GM19438 (cell line): ENCODE data around the gene HERPUD1.
"Not testable (repeated sequence)": the region's sequence is repeated elsewhere in the genome, so short reads cannot be mapped to it uniquely, and the experiment has no call there.

Source experiments
- ATAC-seq: cut with Tn5 transposase; IDR thresholded peaks from one replicate; pipeline ENCODE4 v1.9.1; 2021; ENCODE audit warnings: low read depth; ENCODE audit not compliant: unreplicated experiment

Gene HERPUD1

GRCh38 chr16:56977823-56978430 lies 46.0 kb downstream of the HERPUD1 start:
- ATAC-seq: no peak

DNA sequence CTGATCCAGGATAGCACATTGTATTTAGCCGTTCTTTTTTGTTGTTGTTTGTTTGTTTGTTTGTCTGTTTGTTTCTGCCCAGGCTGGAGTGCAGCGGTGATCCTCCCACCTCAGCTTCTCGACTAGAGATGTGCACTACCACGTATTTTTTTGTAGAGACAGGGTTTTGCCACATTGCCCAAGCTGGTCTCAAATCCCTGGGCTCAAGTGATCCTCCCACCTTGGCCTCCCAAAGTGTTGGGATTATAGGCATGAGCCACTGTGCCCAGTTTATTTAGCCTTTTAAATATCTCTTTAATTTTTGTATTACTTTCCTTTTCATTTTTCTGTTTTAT lies 48.2 kb downstream of the HERPUD1 start:
- no peak for ATAC-seq

DNA sequence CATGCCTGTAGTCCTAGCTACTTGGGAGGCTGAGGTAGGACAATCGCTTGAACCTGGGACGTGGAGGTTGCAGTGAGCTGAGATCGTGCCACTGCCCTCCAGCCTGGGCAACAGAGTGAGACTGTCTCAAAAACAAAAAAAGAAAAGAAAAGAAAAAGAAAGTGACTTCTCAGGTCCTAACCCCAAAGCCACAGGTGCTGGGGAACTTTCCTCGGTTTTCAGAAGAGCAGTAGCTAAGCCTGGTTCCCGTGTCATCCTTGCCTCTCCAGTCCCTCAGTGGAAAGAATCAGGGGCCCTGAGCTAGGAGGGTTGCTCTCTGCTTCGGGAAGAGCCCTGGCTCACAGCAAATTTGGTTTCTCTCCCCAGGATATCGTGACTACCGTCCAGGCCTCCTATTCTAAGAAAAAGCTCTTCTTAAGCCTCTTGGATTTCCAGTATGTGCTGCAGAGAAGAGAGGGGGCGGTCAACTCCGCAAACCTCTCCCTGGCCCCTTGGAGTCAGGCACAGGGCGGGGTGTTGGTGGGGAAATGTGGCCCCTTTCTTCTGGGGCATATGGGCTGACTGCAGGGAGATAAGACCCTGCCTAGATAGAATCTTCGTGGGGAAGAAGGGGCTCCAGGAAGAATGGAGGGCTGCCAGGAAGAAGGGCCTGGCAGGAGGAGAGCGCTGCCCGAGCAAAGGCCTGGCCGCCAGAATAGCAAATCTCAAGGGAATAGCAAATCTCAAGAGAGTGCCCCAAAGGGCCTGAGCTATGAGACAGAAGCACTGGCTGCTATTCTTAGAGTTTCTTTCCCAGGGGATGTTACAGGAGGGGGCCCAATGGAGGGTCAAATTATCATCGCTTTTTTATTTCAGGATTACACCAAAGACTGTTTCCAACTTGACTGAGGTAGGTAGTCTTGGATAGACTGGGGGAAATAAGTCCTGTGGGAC lies 49.1 kb downstream of the HERPUD1 start:
- ATAC-seq: no peak

- no peak for ATAC-seq
Measured at GRCh38 chr16:56981729-56982271, 49.9 kb downstream of the HERPUD1 start.

GRCh38 chr16:56982695-56983094 lies 50.8 kb downstream of the HERPUD1 start:
- no peak for ATAC-seq

GRCh38 chr16:56983211-56983751 lies 51.3 kb downstream of the HERPUD1 start:
- no peak for ATAC-seq

- no peak for ATAC-seq
Measured at GRCh38 chr16:56984639-56985038, 52.7 kb downstream of the HERPUD1 start.

DNA sequence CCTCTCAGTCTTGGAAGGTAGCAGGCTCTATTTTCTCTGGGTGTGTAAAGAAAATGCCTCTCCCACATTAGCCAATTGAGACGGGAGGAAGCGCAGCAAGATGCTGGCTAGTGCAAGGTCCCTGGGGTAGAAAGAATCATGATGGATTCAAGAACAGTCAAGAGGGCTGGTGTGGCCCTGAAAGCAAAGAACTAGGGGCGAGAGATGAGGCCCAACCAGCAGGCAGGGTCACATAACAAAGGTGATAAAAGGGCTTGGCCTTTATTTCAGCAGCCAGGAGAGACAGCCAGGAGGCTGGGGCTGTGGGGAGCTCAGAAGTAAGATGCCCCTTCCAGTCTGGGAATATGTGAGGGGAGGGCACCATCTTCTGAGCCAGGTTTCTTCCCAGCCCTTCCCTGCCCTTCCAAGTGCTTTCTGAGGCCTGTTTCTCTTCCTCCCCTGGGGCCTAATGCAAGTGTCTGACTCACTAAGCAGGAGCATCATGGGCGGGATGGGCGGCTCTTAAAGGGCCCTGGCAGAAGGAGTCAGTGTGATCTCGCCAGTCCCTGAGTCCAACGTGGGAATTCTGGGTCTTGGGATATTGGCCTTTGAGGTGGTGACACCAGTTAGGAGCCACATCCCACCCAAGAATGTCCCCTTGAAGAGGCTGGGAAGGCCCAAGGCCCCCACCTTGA lies 53.5 kb downstream of the HERPUD1 start:
- ATAC-seq: no peak

- no peak for ATAC-seq
Measured at GRCh38 chr16:56985962-56986360, 54.0 kb downstream of the HERPUD1 start.

GRCh38 chr16:56986361-56986760 lies 54.4 kb downstream of the HERPUD1 start:
- no peak for ATAC-seq

GRCh38 chr16:56986908-56987307 lies 55.0 kb downstream of the HERPUD1 start:
- not testable (repeated sequence) for ATAC-seq

GRCh38 chr16:56987692-56988091 lies 55.8 kb downstream of the HERPUD1 start:
- no peak for ATAC-seq

DNA sequence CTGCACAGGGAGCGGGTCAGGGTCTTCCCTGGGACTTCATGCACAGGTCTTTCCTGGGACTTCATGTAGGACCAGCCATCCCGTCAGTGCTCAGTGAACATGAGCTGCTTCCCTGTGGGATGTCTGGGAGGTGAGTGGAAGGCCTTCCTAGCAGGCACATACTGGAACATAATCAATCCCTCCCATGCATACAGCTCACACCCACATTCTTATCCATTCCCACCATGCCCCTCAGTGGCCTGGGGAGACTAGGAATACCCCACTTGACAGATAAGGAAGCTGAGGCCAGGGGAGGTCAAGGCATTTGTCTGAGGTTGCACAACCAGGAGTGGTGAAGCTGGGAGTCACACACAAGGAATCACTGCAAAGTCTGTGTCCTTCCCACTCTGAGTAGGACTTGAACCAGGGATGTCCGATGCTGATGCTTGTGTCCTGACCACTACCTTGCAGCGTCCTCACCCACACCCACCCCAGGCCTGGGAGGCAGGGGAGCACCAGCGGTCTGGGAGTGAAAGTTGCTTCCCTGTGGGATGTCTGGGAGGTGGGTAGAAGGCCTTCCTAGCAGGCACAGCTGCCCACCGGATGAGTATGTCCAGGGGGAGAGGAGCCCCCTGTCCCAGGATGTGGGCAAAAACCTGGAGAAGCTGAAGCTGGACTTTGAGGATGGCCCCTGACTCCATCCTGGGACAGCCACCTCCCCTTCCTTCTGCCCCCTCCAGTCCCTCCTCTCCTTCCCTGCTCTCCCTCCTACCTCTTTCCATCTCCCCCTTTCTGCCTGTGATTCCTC lies 56.4 kb downstream of the HERPUD1 start:
- no peak for ATAC-seq

- ATAC-seq: peak; percentile 82
Measured at GRCh38 chr16:56988948-56989945, 57.3 kb downstream of the HERPUD1 start, which contains the start of gene NLRC5. Gene NLRC5 (plus strand): TSS chr16:56989557. CDS start chr16:57020713, 31,156 bp downstream.

GRCh38 chr16:56989988-56990387 lies 58.0 kb downstream of the HERPUD1 start:
- no peak for ATAC-seq

GRCh38 chr16:56990407-56991286 lies 58.7 kb downstream of the HERPUD1 start:
- ATAC-seq: no peak

GRCh38 chr16:56992431-56992830 lies 60.5 kb downstream of the HERPUD1 start:
- not testable (repeated sequence) for ATAC-seq

DNA sequence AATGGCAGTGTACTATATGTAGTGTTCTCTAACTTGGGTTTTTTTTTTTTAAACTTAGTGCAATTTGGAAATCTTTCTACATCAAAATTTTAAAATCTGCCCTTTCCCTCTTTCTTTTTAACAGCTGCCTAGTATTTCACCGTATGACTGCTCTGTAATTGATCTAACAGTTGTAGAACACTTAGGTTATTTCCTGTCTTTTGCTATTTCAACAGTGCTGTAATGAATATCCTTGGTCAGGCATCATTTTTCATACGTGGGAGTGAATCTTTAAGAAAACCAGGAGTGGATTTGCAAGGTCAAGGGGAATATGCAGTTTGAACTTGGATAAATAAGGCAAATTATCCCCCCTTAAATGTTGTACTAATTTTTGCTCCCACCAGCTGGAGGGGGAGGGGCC lies 61.3 kb downstream of the HERPUD1 start:
- no peak for ATAC-seq
